Kidney capillary endothelial cell (primary cell): ENCODE data around the gene APOA5.
"Not testable (repeated sequence)": the region's sequence is repeated elsewhere in the genome, so short reads cannot be mapped to it uniquely, and the experiment has no call there.

Experiments
- DNase-seq: peaks from one replicate; pipeline ENCODE4 v3.0.0-alpha.2; 2018; ENCODE audit warnings: low spot score

The APOA5 gene

DNA sequence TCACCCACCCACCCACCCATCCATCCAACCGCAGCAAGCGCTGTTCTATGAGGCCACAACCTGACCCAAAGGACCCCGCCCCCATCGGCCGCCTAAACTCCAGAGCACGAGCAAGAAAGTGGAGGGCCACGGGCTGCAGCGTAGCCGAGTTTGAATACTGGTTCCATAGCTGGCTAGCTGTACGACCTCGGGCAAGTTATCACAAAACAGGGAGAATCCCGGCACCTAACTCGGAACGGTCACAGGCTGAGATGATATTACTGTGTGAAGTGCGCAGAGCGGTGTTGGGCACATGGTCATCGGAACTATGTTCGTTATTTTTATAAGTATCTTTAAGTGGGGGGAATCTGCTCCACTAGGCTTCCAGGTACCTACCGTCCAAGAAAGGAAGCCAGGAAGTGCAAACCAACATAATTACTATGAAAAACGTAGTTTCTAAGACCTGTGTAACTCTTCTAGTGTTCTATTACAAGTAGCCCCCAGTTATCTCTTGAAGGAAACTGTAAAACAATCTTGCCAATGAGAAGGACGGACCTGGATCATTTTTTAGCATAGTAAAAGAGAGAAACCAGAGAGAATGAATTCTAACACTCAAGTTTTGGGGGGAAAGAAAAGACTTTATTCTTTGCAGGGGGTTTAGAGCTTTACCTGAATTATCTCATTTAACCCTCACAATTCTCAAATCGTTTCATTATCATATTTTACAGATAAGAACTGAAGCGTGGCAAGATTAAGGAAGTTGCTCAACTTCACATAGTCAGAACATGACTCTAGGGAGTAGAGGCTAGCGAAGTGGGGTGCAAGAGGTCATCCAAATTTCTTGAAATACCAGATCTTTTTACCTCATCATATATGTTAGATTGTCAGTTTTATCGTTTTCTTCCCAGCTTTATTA is 18.2 kb downstream of the APOA5 start:
- DNase-seq: no peak

DNA sequence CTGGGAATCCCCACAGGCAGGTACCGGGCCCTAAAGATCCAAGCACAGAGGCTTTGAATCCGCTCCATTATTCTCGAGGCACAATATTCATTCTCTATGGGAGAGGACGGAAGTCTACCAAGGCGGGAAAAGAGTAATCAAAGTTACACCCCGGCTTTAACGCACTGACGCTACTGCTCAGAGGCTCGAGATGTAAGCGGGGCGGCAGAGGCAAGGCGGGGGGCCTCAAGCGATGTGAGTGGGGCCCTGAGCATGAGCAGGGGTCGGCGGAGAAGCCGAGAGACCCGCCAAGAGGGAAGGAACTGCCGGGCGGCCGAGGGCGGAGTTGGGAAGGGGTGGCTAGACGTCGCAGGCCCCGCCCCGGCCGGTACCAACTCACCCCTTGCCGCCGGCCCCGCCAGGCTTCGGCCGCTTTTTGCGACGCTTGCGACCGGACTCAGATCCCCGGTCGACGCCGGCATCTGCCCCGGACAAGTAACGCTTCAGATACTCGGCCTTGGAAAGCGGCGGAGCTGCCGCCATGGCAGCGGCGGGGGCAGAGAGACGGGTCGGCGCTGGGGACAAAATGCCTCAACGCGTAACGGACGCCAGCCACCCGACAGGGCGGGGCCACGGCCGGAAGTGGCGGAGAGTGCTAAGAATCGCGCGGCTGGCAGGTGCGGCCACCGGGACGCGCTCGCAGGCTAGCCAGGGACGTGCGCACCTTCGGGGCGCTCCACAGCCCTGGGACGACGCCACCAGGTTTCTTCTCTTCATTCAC is 19.1 kb downstream of the APOA5 start, which contains the start of gene BUD13:
BUD13 (minus strand) TSS at position 545 of the 760 bp plus-strand sequence; CDS start at position 522, 23 bp downstream.
- DNase-seq: peak; percentile 82

DNA sequence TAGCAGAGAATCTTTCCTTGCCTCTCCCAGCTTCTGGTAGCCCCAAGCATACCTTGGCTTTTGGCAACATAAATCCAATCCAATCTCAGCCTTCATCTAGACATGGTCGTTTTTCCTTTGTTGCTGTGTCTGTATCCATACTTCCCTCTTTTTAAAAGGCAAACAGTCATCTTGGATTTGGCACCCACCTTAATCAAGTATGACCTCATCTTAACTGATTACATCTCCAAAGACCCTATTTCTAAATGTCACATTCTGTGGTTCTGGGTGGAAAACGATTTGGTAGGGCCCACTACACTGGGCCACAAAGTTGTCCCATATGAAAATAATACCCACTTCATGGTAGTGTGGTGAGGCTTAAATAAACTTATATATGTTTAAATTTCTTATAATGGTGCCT is 19.7 kb downstream of the APOA5 start:
- no peak for DNase-seq

DNA sequence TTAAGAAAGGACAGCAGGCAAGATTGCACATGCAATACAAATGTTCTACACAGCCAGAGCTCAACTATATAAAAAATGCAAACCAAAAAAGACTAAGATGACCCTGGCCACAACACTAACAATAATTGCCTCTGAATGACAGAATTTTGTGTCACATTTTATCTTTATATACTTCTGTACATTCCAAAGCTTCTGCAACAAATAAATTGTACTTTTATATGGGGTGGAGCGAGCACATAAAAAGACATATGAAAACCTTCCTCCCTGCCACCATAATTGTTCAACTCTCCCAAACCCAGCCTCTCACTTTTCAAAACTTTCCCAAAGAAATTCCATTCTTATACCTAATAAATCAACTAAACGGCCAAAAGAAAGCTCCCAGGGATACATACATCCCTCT is 29.5 kb downstream of the APOA5 start:
- no peak for DNase-seq

DNA sequence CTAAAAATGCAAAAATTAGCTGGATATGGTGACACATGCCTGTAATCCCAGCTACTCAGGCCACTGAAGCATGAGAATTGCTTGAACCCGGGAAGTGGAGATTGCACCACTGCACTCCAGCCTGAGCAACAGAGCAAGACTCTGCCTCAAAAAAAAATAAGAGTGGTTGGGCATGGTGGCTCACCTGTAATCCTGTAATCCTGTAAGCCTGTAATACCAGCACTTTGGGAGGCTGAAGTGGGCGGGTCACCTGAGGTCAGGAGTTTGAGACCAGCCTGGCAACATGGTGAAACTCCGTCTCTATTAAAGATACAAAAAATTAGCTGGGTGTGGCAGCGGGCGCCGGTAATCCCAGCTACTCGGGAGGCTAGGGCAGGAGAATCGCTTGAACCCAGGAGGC is 35.6 kb downstream of the APOA5 start:
- not testable (repeated sequence) for DNase-seq

DNA sequence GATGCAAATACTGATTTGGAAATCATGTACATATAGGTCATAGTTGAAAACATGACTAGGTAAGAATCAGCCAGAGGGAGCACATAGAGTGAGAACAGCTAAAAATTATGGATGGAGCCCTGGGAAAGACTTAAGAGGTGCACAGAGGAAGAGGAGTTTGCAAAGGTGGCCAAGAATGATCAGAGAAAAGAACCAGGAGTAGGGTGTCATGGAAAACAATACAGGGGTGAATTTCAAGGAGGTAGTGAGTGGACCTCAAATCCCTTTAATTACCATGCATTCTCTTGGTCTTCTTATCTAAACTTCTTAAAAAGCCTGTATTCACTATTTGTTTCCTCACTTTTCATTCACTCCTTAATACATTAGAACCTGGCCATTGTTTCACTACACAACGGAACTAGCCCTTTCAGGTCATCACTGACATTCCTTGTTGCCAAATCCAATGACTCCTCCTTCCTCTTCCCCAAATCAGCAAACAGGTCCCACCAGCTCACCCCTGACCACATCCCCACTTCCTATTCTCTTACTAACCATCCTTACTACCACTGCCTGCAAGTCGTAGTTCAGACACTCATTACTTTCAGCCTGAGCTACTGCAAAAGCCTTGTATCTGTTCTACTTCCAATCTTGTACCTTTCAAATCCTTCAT is 41.5 kb downstream of the APOA5 start:
- DNase-seq: no peak

DNA sequence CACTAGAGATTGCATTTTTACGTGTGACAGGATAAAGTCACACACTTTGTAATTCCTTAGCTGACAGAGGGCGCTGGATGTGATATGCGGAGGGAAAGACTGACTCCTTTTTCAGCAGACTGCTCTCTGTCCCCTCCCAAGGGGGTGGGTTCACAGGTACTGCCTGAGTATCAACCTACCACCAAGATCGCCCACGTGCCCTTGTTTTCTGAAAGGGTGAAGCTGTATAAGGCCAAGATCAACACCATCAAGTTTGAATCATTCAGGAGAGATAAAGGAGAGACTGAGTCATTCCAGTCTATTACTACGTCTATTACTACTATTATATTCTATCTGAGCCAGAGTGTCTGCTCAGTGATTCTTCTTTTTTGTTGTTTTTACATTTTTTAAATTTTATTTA is 49.6 kb downstream of the APOA5 start:
- no peak for DNase-seq

DNA sequence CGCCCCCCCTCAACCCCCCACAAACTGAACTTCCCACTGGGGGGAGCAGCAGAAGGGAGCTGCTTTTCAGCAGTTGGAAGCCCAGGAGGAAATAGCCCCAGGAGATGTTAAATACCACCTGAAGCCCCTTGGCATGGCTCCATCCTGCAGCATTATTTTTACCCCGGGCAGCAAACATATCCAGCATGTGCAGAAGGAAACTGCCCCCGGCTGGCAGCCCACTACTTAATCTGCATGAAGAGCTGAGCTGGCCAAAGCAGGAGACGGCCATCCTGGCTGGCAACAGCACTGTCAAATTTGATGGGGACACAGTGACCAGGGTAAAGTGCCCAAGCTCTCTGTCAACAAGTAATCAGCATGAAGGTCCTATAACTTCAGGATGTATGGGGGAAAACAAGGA is 50.9 kb downstream of the APOA5 start:
- DNase-seq: no peak
